Fibroblast of lung (primary cell): ENCODE results near the gene NDUFS2. TPM values are rescaled to one million over a fixed set of nuclear protein-coding genes. Genes with fewer than 3 reads are reported as not detected.

Source experiments
- DNase-seq, 2 donors: peaks; one replicate each; pipeline versions ENCODE4 v3.0.0 to v3.0.0-alpha.2; 2010; ENCODE audit warnings: low read depth in 2 of 2
- H2AFZ ChIP-seq: 2 replicates; pipeline ENCODE4 v1.5.1; 2012; ENCODE audit warnings: low read length, control low read depth, inconsistent platforms
- H3K27ac ChIP-seq: 2 replicates; pipeline ENCODE4 v1.5.1; 2011; ENCODE audit warnings: low read length, control low read depth; ENCODE audit not compliant: insufficient read depth
- H3K27me3 ChIP-seq: 2 replicates; pipeline ENCODE4 v1.5.1; 2011; ENCODE audit warnings: mild to moderate bottlenecking, low read length; ENCODE audit not compliant: control insufficient read depth, insufficient read depth
- H3K36me3 ChIP-seq: 2 replicates; pipeline ENCODE4 v1.5.1; 2011; ENCODE audit warnings: low read length; ENCODE audit not compliant: control insufficient read depth, insufficient read depth
- H3K4me1 ChIP-seq: 2 replicates; pipeline ENCODE4 v1.5.1; 2011; ENCODE audit warnings: low read length; ENCODE audit not compliant: control insufficient read depth, insufficient read depth; ENCODE audit errors: extremely low read depth
- H3K4me2 ChIP-seq: 2 replicates; pipeline ENCODE4 v1.5.1; 2011; ENCODE audit warnings: low read length, control low read depth; ENCODE audit not compliant: insufficient read depth; ENCODE audit errors: extremely low read depth
- H3K4me3 ChIP-seq, 4 experiments: fragments of 200-600 bp in 1 of 4; sonication (generic) in 1 of 4; replicated peaks in 1 of 4; 2 replicates each; pipeline ENCODE4 v1.5.1; 2011 to 2016; ENCODE audit warnings: low read length in 4 of 4, low read depth in 3 of 4, mild to moderate bottlenecking in 3 of 4, control low read depth in 2 of 4, inconsistent platforms in 1 of 4, mixed read lengths in 1 of 4; ENCODE audit not compliant: insufficient read depth in 1 of 4; ENCODE audit errors: control extremely low read depth in 1 of 4
- H3K79me2 ChIP-seq: 2 replicates; pipeline ENCODE4 v1.5.1; 2012; ENCODE audit warnings: mild to moderate bottlenecking, low read length, inconsistent platforms; ENCODE audit not compliant: control insufficient read depth, insufficient read depth
- H3K9ac ChIP-seq: 2 replicates; pipeline ENCODE4 v1.5.1; 2011; ENCODE audit warnings: mild to moderate bottlenecking, low read length, control low read depth; ENCODE audit not compliant: insufficient read depth
- H3K9me3 ChIP-seq: 2 replicates; pipeline ENCODE4 v1.5.1; 2012; ENCODE audit warnings: low read depth, low read length; ENCODE audit not compliant: control insufficient read depth, insufficient read depth
- H4K20me1 ChIP-seq: 2 replicates; pipeline ENCODE4 v1.5.1; 2011; ENCODE audit warnings: low read length; ENCODE audit not compliant: control insufficient read depth, insufficient read depth; ENCODE audit errors: extremely low read depth
- CTCF ChIP-seq, 2 donors: IDR thresholded peaks in 1 of 2; conservative IDR thresholded peaks in 1 of 2; 1 replicate in 1 of 2; 2 replicates in 1 of 2; pipeline ENCODE4 v1.5.1; 2011 to 2012; ENCODE audit warnings: low read length in 2 of 2, control low read depth in 1 of 2, inconsistent platforms in 1 of 2, low read depth in 1 of 2, mild to moderate bottlenecking in 1 of 2
- EZH2 ChIP-seq: IDR thresholded peaks from 2 replicates; pipeline ENCODE4 v1.5.1; 2012; ENCODE audit warnings: low read length, control low read depth, mild to moderate bottlenecking; ENCODE audit errors: missing control alignments
- polyA plus RNA-seq, 2 donors: library from polyadenylated mRNA; depleted of rRNA in 1 of 2; stranded (reverse) in 1 of 2; unstranded in 1 of 2; fragments of >200 nt; gene quantifications; 2 replicates each; pipeline ENCODE4 v1.2.1, GENCODE V29; 2011 to 2012; ENCODE audit warnings: missing spikeins in 1 of 2
- total RNA-seq: library from RNA; depleted of rRNA; stranded (reverse); fragments of >200 nt; gene quantifications from 2 replicates; pipeline ENCODE4 v1.2.1, GENCODE V29; 2014

Gene NDUFS2
- total and polyA plus RNA-seq, 2 donors (not counting 1 experiment from before 2014, with no cell fraction given) = 135 to 194 TPM

- peaks cover 22% of the 10 kb centered on the region for H3K4me1 ChIP-seq
- no peak overlapping the region for H2AFZ ChIP-seq
- H3K79me2 ChIP-seq = peaks cover 5% of the 10 kb centered on the region
- H3K9me3 ChIP-seq = no peaks in the 10 kb centered on the region
- H3K4me2 ChIP-seq = no peak overlapping the region
- TF ChIP-seq EZH2 (no peak), CTCF (conservative IDR thresholded peaks at IDR 0.05 in 1 of 2, IDR thresholded peaks at IDR 0.05 in 1 of 2; ENCODE audit: low read depth in 1 of 2, low read length in 2 of 2) (no peak)
- H3K9ac ChIP-seq = no peak overlapping the region
- H3K4me3 ChIP-seq = no peak overlapping the region
- H4K20me1 ChIP-seq = no peaks in the 10 kb centered on the region
- no peak for DNase-seq
- H3K27ac ChIP-seq = peak overlapping the region; percentile 74
- H3K27me3 ChIP-seq = no peaks in the 10 kb centered on the region
- peaks cover 9% of the 10 kb centered on the region for H3K36me3 ChIP-seq
Observed at GRCh38 chr1:161171696-161172095, 30.5 kb upstream of the NDUFS2 start.

- no peak overlapping the region for H3K4me2 ChIP-seq
- no peak for TF ChIP-seq EZH2
- TF ChIP-seq CTCF (conservative IDR thresholded peaks at IDR 0.05 in 1 of 2, IDR thresholded peaks at IDR 0.05 in 1 of 2; ENCODE audit: low read depth in 1 of 2, low read length in 2 of 2) = no peak
- H3K27me3 ChIP-seq = no peaks in the 10 kb centered on the region
- peaks cover 16% of the 10 kb centered on the region for H3K4me1 ChIP-seq
- H3K36me3 ChIP-seq = peaks cover 9% of the 10 kb centered on the region
- H2AFZ ChIP-seq = no peak overlapping the region
- no peaks in the 10 kb centered on the region for H4K20me1 ChIP-seq
- H3K4me3 ChIP-seq = no peak overlapping the region
- H3K79me2 ChIP-seq = peaks cover 6% of the 10 kb centered on the region
- peak overlapping the region; percentile 26 for H3K9ac ChIP-seq
- H3K27ac ChIP-seq = peak overlapping the region; percentile 74
- DNase-seq = no peak
- no peaks in the 10 kb centered on the region for H3K9me3 ChIP-seq
Observed at GRCh38 chr1:161172349-161172748, 29.8 kb upstream of the NDUFS2 start.

- H3K4me3 ChIP-seq = no peak overlapping the region
- peak overlapping the region; percentile 80 for H3K27ac ChIP-seq
- H4K20me1 ChIP-seq = no peaks in the 10 kb centered on the region
- no peak overlapping the region for H3K4me2 ChIP-seq
- no peaks in the 10 kb centered on the region for H3K27me3 ChIP-seq
- TF ChIP-seq EZH2 = no peak
- TF ChIP-seq CTCF (conservative IDR thresholded peaks at IDR 0.05 in 1 of 2, IDR thresholded peaks at IDR 0.05 in 1 of 2; ENCODE audit: low read depth in 1 of 2, low read length in 2 of 2) = no peak
- DNase-seq = peak; percentile 76 to 93
- H3K79me2 ChIP-seq = peaks cover 6% of the 10 kb centered on the region
- H3K9ac ChIP-seq = no peak overlapping the region
- peaks cover 9% of the 10 kb centered on the region for H3K36me3 ChIP-seq
- no peaks in the 10 kb centered on the region for H3K9me3 ChIP-seq
- H3K4me1 ChIP-seq = peaks cover 16% of the 10 kb centered on the region
- H2AFZ ChIP-seq = no peak overlapping the region
Observed at GRCh38 chr1:161172776-161173376, 29.3 kb upstream of the NDUFS2 start.
